Caco-2 (cell line): ENCODE results near the gene FRMD3. TPM values are rescaled to one million over a fixed set of nuclear protein-coding genes. Genes with fewer than 3 reads are reported as not detected.

Experiments used
- BruUV-seq: library from RNA; stranded (reverse); fragments of 400-500 nt; replicated peaks from 2 replicates; lab custom pipeline; 2021; lab: Mats Ljungman, UMichigan
- CTCF ChIA-PET: fragments of 300-600 bp; sonication (Branson Sonifier 250); formaldehyde crosslinking; loops from one replicate; lab custom pipeline; 2022; ENCODE audit warnings: antibody characterized with exemption; lab: Charles Lee
- POLR2A ChIA-PET: fragments of 300-600 bp; sonication (Branson Sonifier 250); formaldehyde crosslinking; loops from one replicate; lab custom pipeline; 2022; ENCODE audit warnings: antibody characterized with exemption; lab: Charles Lee
- DNase-seq, 2 experiments: peaks; one replicate each; pipeline versions ENCODE4 v3.0.0 to v3.0.0-alpha.2; 2020 to 2022
- H3K27me3 ChIP-seq: replicated peaks from 2 replicates; pipeline ENCODE4 v1.6.0; 2011; ENCODE audit warnings: low read length; ENCODE audit not compliant: control insufficient read depth, insufficient read depth
- H3K36me3 ChIP-seq: 2 replicates; pipeline ENCODE4 v1.5.1; 2011; ENCODE audit warnings: low read length; ENCODE audit not compliant: control insufficient read depth, insufficient read depth
- H3K4me1 ChIP-seq: fragments of 250-450 bp; sonication (Bioruptor Pico); 2 replicates; pipeline ENCODE4 v1.5.1; 2020; ENCODE audit warnings: mild to moderate bottlenecking
- H3K4me3 ChIP-seq: 2 replicates; pipeline ENCODE4 v1.5.1; 2011; ENCODE audit warnings: low read depth, mild to moderate bottlenecking, control low read depth, low read length
- H3K9me3 ChIP-seq: fragments of 250-450 bp; sonication (Bioruptor Pico); 2 replicates; pipeline ENCODE4 v1.5.1; 2020; ENCODE audit warnings: mild to moderate bottlenecking, moderate library complexity
- H3K27ac Mint-ChIP-seq: one replicate; pipeline ENCODE4 v1.8.0; 2022; ENCODE audit warnings: mixed read lengths; ENCODE audit not compliant: unreplicated experiment
- H3K27me3 Mint-ChIP-seq: one replicate; pipeline ENCODE4 v1.8.0; 2022; ENCODE audit warnings: mixed read lengths; ENCODE audit not compliant: insufficient read depth, unreplicated experiment
- H3K36me3 Mint-ChIP-seq: one replicate; pipeline ENCODE4 v1.8.0; 2022; ENCODE audit warnings: mild to moderate bottlenecking, mixed read lengths; ENCODE audit not compliant: insufficient read depth, unreplicated experiment
- H3K4me1 Mint-ChIP-seq: one replicate; pipeline ENCODE4 v1.8.0; 2022; ENCODE audit warnings: low read depth, mixed read lengths; ENCODE audit not compliant: unreplicated experiment
- H3K4me3 Mint-ChIP-seq: one replicate; pipeline ENCODE4 v1.8.0; 2022; ENCODE audit warnings: mild to moderate bottlenecking, moderate library complexity, mixed read lengths; ENCODE audit not compliant: unreplicated experiment
- H3K9me3 Mint-ChIP-seq: one replicate; pipeline ENCODE4 v1.8.0; 2022; ENCODE audit warnings: mixed read lengths; ENCODE audit not compliant: unreplicated experiment
- intact Hi-C: fragments of 100-400 bp; cut with micrococcal nuclease; formaldehyde crosslinking; loops from one replicate; pipeline ENCODE4 v1.10.0; 2022; ENCODE audit not compliant: unreplicated experiment
- total RNA-seq: library from RNA; stranded (reverse); gene quantifications from 2 replicates; pipeline ENCODE4 v1.2.3, GENCODE V29; 2022
- TF ChIP-seq, protein P1 (sequence below), 2 experiments: fragments of 200-600 bp in 1 of 2; IDR thresholded peaks; 1 replicate in 1 of 2; 2 replicates in 1 of 2; pipeline versions ENCODE4 v1.5.1 to v1.8.0; 2011 to 2022; ENCODE audit warnings: antibody characterized with exemption in 1 of 2, control low read depth in 1 of 2, inconsistent platforms in 1 of 2, low read depth in 1 of 2, low read length in 1 of 2, mild to moderate bottlenecking in 1 of 2, moderate library complexity in 1 of 2; ENCODE audit not compliant: insufficient read depth in 1 of 2, severe bottlenecking in 1 of 2, unreplicated experiment in 1 of 2

FRMD3 gene
- total RNA-seq, 1 experiment from 2014 or later: not detected

DNA sequence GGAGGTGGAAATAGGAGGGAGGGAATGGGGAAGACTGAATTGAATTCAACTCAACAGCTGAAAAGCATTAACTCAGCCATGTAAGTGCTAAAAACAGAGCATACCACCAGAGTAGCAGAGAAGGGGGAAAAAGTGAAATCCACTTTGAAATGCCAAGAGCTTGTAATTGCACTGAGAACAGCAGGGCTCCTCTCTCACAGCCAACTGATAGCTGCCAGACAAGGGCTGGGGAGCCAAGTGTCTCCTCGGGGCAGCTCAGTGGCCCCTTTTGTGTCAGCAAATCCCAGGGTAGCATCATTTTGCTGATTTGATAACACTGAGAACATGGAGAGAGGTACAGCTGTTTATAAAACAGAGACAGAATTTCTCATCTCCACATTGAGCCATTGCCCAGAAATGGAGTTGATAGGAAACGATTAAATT lies 182.5 kb downstream of the FRMD3 start:
- Histone ChIP-seq H3K4me3 (no peak overlapping the region), H3K9me3 (no peaks in the 10 kb centered on the region), H3K4me1 (no peaks in the 10 kb centered on the region), H3K36me3 (no peaks in the 10 kb centered on the region), H3K27me3 (no peaks in the 10 kb centered on the region)
- no peaks in the 10 kb centered on the region for H3K36me3 Mint-ChIP-seq
- no TSS peak for BruUV-seq
- TF ChIP-seq, protein P1, sequence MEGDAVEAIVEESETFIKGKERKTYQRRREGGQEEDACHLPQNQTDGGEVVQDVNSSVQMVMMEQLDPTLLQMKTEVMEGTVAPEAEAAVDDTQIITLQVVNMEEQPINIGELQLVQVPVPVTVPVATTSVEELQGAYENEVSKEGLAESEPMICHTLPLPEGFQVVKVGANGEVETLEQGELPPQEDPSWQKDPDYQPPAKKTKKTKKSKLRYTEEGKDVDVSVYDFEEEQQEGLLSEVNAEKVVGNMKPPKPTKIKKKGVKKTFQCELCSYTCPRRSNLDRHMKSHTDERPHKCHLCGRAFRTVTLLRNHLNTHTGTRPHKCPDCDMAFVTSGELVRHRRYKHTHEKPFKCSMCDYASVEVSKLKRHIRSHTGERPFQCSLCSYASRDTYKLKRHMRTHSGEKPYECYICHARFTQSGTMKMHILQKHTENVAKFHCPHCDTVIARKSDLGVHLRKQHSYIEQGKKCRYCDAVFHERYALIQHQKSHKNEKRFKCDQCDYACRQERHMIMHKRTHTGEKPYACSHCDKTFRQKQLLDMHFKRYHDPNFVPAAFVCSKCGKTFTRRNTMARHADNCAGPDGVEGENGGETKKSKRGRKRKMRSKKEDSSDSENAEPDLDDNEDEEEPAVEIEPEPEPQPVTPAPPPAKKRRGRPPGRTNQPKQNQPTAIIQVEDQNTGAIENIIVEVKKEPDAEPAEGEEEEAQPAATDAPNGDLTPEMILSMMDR (IDR thresholded peaks at IDR 0.05; ENCODE audit: insufficient read depth in 1 of 2, low read depth in 1 of 2, low read length in 1 of 2, severe bottlenecking in 1 of 2, unreplicated experiment in 1 of 2): no peak
- intact Hi-C loops: no loop called here
- CTCF ChIA-PET: no interaction called here
- H3K4me3 Mint-ChIP-seq: no peak overlapping the region
- POLR2A ChIA-PET: no interaction called here
- H3K27me3 Mint-ChIP-seq: no peaks in the 10 kb centered on the region
- DNase-seq: no peak
- no peaks in the 10 kb centered on the region for H3K4me1 Mint-ChIP-seq
- no peaks in the 10 kb centered on the region for H3K9me3 Mint-ChIP-seq
- H3K27ac Mint-ChIP-seq: no peak overlapping the region

DNA sequence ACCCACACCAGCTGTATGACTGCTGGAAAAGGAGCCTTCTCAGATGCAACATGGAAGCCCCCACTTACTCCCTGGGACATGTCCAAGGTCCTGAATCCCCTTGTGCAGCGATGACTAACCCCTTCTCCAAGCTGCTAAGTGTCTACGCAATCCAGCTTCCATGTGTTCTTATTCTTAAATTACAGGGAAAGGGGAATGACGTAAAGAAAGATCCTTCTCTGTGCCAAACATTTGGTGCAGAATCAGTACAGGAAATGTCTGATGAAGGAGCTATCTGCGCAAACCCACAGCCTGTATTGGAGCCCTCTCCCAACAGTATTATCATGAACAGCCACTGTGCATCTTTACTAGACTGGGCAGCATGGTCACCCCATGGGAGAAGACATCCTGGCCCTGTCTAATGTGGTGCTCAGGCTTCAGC lies 183.2 kb downstream of the FRMD3 start:
- no peaks in the 10 kb centered on the region for H3K36me3 ChIP-seq
- POLR2A ChIA-PET: no interaction called here
- no peaks in the 10 kb centered on the region for H3K9me3 ChIP-seq
- no peaks in the 10 kb centered on the region for H3K27me3 Mint-ChIP-seq
- H3K27me3 ChIP-seq: no peaks in the 10 kb centered on the region
- no peak overlapping the region for H3K4me3 Mint-ChIP-seq
- TF ChIP-seq, protein P1 (IDR thresholded peaks at IDR 0.05; ENCODE audit: insufficient read depth in 1 of 2, low read depth in 1 of 2, low read length in 1 of 2, severe bottlenecking in 1 of 2, unreplicated experiment in 1 of 2): no peak
- intact Hi-C loops: no loop called here
- no peaks in the 10 kb centered on the region for H3K9me3 Mint-ChIP-seq
- no peaks in the 10 kb centered on the region for H3K4me1 ChIP-seq
- CTCF ChIA-PET: no interaction called here
- no peaks in the 10 kb centered on the region for H3K36me3 Mint-ChIP-seq
- H3K27ac Mint-ChIP-seq: no peak overlapping the region
- DNase-seq: no peak
- no peaks in the 10 kb centered on the region for H3K4me1 Mint-ChIP-seq
- BruUV-seq: no TSS peak
- H3K4me3 ChIP-seq: no peak overlapping the region

DNA sequence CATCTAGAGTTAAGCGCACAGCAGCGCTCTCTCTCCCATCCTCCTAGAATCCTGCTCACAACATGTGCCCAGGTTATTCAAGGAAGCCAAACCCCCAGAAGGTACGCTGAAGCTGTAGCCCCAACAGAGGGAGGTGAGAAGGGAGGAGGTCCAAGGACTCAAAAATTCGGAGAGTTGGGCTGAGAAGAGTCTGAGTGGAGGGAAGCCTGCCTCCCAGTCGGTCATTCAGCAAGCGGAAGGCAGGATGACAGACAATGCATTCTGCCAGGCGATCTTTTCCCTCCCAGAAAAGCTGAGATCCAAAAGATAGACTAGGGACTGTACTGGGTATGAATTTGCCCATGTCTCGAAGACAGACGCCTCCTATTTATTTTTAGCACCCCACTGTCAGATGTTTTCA lies 189.2 kb downstream of the FRMD3 start:
- POLR2A ChIA-PET: no interaction called here
- intact Hi-C loops: no loop called here
- H3K4me3 Mint-ChIP-seq: no peak overlapping the region

More for the DNA sequence above, 189.2 kb downstream of the FRMD3 start:
- DNase-seq: no peak
- Histone ChIP-seq H3K27me3 (no peaks in the 10 kb centered on the region), H3K4me1 (no peaks in the 10 kb centered on the region), H3K9me3 (no peaks in the 10 kb centered on the region), H3K4me3 (no peak overlapping the region), H3K36me3 (no peaks in the 10 kb centered on the region)
- Mint-ChIP-seq H3K27me3 (no peaks in the 10 kb centered on the region), H3K27ac (no peak overlapping the region), H3K9me3 (no peaks in the 10 kb centered on the region), H3K4me1 (no peaks in the 10 kb centered on the region), H3K36me3 (no peaks in the 10 kb centered on the region)
- no TSS peak for BruUV-seq
- TF ChIP-seq, protein P1 (IDR thresholded peaks at IDR 0.05; ENCODE audit: insufficient read depth in 1 of 2, low read depth in 1 of 2, low read length in 1 of 2, severe bottlenecking in 1 of 2, unreplicated experiment in 1 of 2): no peak
- CTCF ChIA-PET: no interaction called here
